C4-2B (cell line): ENCODE measurements around the gene ZNF536.

ENCODE experiments used
- H3K27ac ChIP-seq: fragments of 450-650 bp; 2 replicates; pipeline ENCODE4 v1.5.1; 2017
- CTCF ChIP-seq: fragments of 450-650 bp; conservative IDR thresholded peaks from 2 replicates; pipeline ENCODE4 v1.5.1; 2017; ENCODE audit warnings: mild to moderate bottlenecking
- ZFX ChIP-seq: fragments of 450-650 bp; IDR thresholded peaks from 2 replicates; pipeline ENCODE4 v1.6.1; 2017

ZNF536 gene

GRCh38 chr19:30376272-30376671, 4.1 kb downstream of the ZNF536 start:
- TF ChIP-seq ZFX (no peak), CTCF (no peak)
- H3K27ac ChIP-seq, result no peak overlapping the region

GRCh38 chr19:30376826-30377425, 4.7 kb downstream of the ZNF536 start:
- H3K27ac ChIP-seq, result no peak overlapping the region
- TF ChIP-seq CTCF (no peak), ZFX (no peak)

GRCh38 chr19:30378701-30379100, 6.5 kb downstream of the ZNF536 start:
- no peak for TF ChIP-seq ZFX
- no peak for TF ChIP-seq CTCF

GRCh38 chr19:30379841-30380610, 7.8 kb downstream of the ZNF536 start:
- TF ChIP-seq CTCF (no peak), ZFX (no peak)
- no peak overlapping the region for H3K27ac ChIP-seq

More at GRCh38 chr19:30378701-30379100, 6.5 kb downstream of the ZNF536 start:
- H3K27ac ChIP-seq, result no peak overlapping the region

GRCh38 chr19:30381366-30381765, 9.2 kb downstream of the ZNF536 start:
- no peak overlapping the region for H3K27ac ChIP-seq
- TF ChIP-seq ZFX (no peak), CTCF (no peak)

GRCh38 chr19:30385174-30385573, 13.0 kb downstream of the ZNF536 start:
- H3K27ac ChIP-seq, result no peak overlapping the region
- TF ChIP-seq ZFX (no peak), CTCF (no peak)

GRCh38 chr19:30385666-30386065, 13.5 kb downstream of the ZNF536 start:
- no peak overlapping the region for H3K27ac ChIP-seq
- TF ChIP-seq CTCF (no peak), ZFX (no peak)
